Measurements from ENCODE around the gene ZNF213.
A peak's percentile ranks its signal among the peaks of the same experiment; 100 is the strongest.

Gene ZNF213

GRCh38 chr16:3134338-3135125, at the start of gene ZNF213:
Gene ZNF213 (plus strand): TSS chr16:3135029. CDS start chr16:3137281, 2,252 bp downstream.
- DNase-seq (ENCODE audit: low read depth), result peak; percentile 87

GRCh38 chr16:3085868-3086595, 48.8 kb upstream of the ZNF213 start:
- no peak for DNase-seq (ENCODE audit: low read depth)

GRCh38 chr16:3086596-3087242, 48.1 kb upstream of the ZNF213 start:
- no peak for DNase-seq (ENCODE audit: low read depth)

- DNase-seq (ENCODE audit: low read depth), result no peak
Observed at GRCh38 chr16:3087243-3088235, 47.3 kb upstream of the ZNF213 start.

- DNase-seq (ENCODE audit: low read depth), result no peak
Observed at GRCh38 chr16:3088450-3088849, 46.4 kb upstream of the ZNF213 start.

GRCh38 chr16:3088925-3089716, 45.7 kb upstream of the ZNF213 start:
- no peak for DNase-seq (ENCODE audit: low read depth)

- no peak for DNase-seq (ENCODE audit: low read depth)
Observed at GRCh38 chr16:3089717-3090592, 44.9 kb upstream of the ZNF213 start.

GRCh38 chr16:3091551-3091950, 43.3 kb upstream of the ZNF213 start:
- DNase-seq (ENCODE audit: low read depth), result no peak

GRCh38 chr16:3092501-3092941, 42.3 kb upstream of the ZNF213 start:
- no peak for DNase-seq (ENCODE audit: low read depth)

GRCh38 chr16:3094289-3095027, 40.4 kb upstream of the ZNF213 start:
- DNase-seq (ENCODE audit: low read depth), result no peak

GRCh38 chr16:3095869-3096268, 39.0 kb upstream of the ZNF213 start:
- peak; percentile 58 for DNase-seq (ENCODE audit: low read depth)

GRCh38 chr16:3096362-3096761, 38.5 kb upstream of the ZNF213 start:
- no peak for DNase-seq (ENCODE audit: low read depth)

- no peak for DNase-seq (ENCODE audit: low read depth)
Observed at GRCh38 chr16:3097266-3097665, 37.6 kb upstream of the ZNF213 start.

- no peak for DNase-seq (ENCODE audit: low read depth)
Observed at GRCh38 chr16:3098459-3099394, 36.1 kb upstream of the ZNF213 start, which contains the start of gene ZSCAN10. Gene ZSCAN10 (minus strand): TSS chr16:3099294. CDS start chr16:3092937, 6,357 bp downstream.

GRCh38 chr16:3099395-3099731, 35.5 kb upstream of the ZNF213 start:
- no peak for DNase-seq (ENCODE audit: low read depth)

- DNase-seq (ENCODE audit: low read depth), result peak; percentile 93
Observed at GRCh38 chr16:3099732-3100499, 34.9 kb upstream of the ZNF213 start.
